8988T (cell line): ENCODE data around the gene CDC14B.

ENCODE experiments used
- DNase-seq: peaks from one replicate; pipeline ENCODE4 v3.0.0; 2011

The CDC14B gene

GRCh38 chr9:96500696-96501632 is 118.7 kb downstream of the CDC14B start:
- DNase-seq = no peak

DNA sequence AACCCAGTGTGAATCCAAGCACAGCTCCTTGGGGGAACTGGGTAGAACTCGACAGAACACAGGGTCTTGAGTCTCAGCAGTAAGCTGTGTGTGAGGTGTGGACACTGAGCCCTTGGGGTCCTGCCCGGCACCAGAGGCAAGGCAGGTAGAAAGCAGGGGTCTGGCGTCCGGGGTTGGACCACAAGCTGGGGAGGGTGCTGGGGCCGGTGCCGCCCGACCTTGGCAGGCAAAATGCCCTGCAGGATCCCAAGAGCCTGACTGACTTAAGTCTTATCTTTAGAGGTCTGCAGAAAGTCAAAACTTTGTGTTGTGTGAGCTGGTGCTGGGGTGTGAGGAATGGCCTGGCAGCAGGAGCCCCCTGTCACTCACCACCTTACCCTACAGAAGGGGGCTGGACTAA is 120.4 kb downstream of the CDC14B start:
- DNase-seq = no peak

GRCh38 chr9:96498796-96499195 is 120.8 kb downstream of the CDC14B start:
- DNase-seq = no peak

DNA sequence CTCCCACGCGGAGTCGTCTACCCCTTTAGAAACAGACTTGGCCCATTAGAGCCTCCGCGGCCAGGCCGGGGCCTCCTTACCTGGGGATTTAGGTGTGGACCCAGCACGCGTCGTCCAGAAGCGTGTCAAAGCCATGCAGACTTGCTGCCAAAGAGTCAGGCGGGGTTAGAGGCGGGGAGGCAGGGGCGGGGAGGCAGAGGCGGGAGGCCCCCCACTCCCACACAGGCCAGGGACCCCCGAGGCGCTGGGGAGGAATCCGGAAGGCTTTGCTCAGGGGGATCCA is 122.6 kb downstream of the CDC14B start:
- no peak for DNase-seq

- DNase-seq = no peak
Observed at GRCh38 chr9:96496368-96497116, 123.1 kb downstream of the CDC14B start.

GRCh38 chr9:96495341-96495740 is 124.3 kb downstream of the CDC14B start:
- DNase-seq = no peak

DNA sequence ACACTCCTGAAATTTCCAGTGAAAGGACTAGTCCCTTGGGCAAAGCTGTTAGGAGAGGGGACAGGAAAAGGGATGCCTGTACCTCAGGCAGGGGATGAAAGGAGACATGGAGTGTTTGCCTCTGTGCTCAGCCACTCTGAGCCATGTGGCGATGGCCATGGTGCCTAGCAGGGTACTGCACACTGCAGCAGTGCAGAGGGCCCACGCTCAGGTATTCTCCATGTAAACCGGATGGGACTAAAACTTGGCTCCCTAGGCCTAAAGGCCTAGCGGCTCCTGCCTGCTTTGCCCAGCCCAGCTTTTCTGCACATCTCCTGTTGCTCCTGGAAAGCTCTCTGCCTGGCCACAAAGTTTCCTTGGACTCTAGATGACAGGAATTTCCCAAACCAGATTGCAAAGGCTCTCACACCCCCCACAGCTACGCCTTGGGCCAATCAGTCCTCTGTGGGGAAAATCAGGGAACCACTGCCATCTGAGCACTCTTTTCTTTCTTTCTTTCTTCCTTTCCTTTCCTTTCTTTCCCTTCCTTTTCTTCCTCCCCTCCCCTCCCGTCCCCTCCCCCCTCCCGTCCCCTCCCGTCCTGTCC is 125.3 kb downstream of the CDC14B start:
- DNase-seq = no peak

- DNase-seq = no peak
Observed at GRCh38 chr9:96493757-96494156, 125.9 kb downstream of the CDC14B start.

DNA sequence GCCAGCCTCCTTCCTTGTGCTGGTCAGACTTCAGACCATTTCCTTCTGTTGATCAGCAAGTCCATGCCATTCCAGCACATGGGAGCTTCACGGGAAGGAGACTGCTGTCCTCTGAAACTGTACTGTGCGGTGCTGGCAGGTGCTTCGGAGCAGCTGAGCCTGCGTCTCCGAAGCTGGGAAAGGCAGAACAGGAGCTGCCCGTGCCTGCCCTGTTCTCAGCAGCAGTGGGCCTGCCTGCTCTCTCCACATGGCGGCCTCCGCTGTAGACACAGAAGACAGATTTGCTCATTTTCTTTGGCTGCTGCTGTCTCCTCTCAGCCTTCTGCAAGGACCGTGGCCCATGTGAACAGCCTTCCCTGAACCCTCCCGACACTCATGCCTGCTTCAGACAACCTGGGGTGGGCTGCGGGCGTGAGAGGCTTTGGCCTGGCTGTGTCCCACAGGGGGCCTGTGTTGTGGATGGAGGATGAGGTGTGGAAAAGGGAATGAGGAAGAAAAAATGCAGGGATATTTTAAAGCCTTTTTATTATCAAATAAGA is 126.6 kb downstream of the CDC14B start:
- DNase-seq = no peak

- DNase-seq = no peak
Observed at GRCh38 chr9:96491880-96492525, 127.6 kb downstream of the CDC14B start.

GRCh38 chr9:96491079-96491879 is 128.4 kb downstream of the CDC14B start:
- no peak for DNase-seq

GRCh38 chr9:96490534-96491078 is 129.0 kb downstream of the CDC14B start:
- no peak for DNase-seq

DNA sequence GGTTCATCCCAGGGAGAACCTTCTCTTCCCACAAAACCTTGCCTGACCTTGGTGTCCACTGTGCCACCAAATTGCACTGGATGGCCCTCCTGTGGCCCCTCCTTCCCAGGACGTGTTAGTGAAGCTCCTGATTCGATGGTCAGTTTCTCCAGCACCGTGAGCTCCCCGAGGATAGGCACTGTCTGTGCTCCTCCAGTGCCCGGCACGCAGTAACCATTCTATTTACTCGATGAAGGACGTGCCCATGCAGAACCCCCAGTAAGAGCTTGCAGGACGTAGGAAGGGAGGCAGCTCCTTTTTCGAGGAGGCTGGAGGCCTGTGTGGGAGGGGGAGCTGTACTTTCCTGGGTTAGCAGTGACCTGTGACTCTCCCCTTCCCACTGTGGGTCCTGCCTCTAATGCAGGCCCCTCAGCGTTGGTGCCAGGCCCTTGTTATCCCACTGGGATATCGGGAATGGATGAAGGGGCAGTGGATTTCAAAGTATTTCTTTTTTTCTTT is 130.1 kb downstream of the CDC14B start:
- DNase-seq = no peak

DNA sequence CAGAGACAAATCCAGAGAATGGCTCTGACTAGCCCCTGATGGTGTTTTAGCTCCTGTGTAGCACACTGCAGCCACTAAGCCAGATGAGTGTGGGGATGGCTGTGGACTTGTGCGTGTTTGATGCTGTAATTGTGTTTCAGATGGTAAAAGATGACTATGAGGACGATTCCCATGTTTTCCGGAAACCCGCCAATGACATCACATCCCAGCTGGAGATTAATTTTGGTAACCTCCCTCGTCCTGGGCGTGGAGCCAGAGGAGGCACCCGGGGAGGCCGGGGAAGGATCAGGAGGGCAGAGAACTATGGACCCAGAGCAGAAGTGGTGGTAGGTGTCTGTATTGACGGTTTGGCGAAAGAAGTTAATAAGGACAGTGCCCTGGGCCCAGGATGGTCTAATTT is 131.7 kb downstream of the CDC14B start:
- no peak for DNase-seq

- DNase-seq = no peak
Observed at GRCh38 chr9:96487029-96487396, 132.6 kb downstream of the CDC14B start.

- no peak for DNase-seq
Observed at GRCh38 chr9:96486386-96487028, 133.1 kb downstream of the CDC14B start.

DNA sequence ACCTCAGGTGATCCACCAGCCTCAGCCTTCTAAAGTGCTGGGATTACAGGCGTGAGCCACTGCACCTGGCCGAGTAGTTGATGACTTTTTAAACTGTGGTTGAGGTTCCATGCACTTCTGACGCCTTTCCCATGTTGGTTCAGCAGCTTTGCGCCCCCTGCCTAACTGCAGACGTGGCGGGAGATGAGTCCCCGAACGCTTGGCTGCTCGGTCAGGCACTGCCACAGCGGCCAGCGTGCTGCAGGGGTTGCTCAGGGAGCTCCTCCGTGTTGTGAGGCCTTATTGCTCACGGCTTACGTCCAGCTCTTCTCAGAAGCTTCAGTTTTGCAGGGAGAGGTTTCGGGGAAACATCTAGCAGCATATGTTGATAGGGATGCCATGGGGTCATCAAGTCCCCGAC is 134.4 kb downstream of the CDC14B start:
- no peak for DNase-seq

DNA sequence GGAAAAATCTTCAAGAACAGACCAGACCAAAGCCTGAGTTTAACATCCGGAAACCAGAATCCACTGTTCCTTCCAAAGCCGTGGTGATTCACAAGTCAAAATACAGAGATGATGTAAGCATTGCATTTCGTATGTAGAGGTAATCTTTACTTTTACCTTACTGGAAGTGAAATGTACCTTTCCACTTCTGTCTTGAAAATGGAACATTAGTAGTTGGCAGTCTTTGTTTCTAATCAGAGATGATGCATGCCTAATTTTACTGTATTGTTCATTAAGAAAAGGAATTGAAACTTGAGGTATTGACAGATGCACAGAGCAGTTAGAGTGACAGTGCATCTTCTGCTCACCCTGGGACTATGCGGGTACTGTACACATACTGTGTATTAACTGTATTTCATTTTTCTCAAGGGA is 135.1 kb downstream of the CDC14B start:
- no peak for DNase-seq

GRCh38 chr9:96483733-96484390 is 135.8 kb downstream of the CDC14B start:
- DNase-seq = no peak

- DNase-seq = no peak
Observed at GRCh38 chr9:96483197-96483596, 136.4 kb downstream of the CDC14B start.

GRCh38 chr9:96482476-96482875 is 137.2 kb downstream of the CDC14B start:
- DNase-seq = no peak
